Loucy (cell line): Measurements from ENCODE around the gene CIB2.

Experiments
- EZH2phosphoT487 ChIP-seq: fragments of 200-600 bp; IDR thresholded peaks from 2 replicates; pipeline ENCODE4 v1.6.1; 2018; ENCODE audit warnings: antibody characterized with exemption, mild to moderate bottlenecking, moderate library complexity, borderline replicate concordance
- TF ChIP-seq, protein P1 (sequence below): fragments of 200-600 bp; sonication (generic); conservative IDR thresholded peaks from 2 replicates; pipeline ENCODE4 v1.5.1; 2014; ENCODE audit warnings: mild to moderate bottlenecking, antibody characterized with exemption, low read length

DNA sequence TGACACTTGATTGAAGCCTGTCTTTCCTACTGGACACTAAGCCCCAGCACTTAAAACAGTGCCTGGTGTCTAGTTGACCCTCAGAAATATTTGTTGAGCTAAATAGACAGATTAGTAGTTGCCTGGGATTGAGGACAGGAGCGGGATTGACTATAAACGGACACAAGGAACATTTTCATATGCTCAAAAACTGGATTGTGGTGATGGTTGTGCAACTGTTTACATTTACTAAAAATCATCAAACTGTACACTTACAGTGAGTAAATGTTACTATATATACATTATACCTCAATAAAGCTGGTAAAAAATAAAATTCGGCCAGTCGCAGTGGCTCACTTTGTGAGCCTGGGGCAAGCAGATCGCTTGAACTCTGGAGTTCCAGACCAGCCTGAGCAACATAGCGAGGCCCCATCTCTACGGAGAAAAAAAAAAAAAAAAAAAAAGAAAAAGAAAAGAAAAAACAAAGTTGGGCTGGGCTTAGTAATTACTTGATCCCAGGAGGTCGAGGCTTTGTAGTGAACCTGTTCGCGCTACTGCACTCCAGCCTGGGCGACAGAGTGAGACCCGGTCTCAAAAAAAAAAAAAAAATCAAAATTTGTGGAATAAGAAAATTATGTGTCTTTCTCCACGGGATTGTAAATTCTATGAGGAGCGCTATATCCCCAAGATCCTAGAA is 17.3 kb upstream of the CIB2 start:
- TF ChIP-seq, protein P1, sequence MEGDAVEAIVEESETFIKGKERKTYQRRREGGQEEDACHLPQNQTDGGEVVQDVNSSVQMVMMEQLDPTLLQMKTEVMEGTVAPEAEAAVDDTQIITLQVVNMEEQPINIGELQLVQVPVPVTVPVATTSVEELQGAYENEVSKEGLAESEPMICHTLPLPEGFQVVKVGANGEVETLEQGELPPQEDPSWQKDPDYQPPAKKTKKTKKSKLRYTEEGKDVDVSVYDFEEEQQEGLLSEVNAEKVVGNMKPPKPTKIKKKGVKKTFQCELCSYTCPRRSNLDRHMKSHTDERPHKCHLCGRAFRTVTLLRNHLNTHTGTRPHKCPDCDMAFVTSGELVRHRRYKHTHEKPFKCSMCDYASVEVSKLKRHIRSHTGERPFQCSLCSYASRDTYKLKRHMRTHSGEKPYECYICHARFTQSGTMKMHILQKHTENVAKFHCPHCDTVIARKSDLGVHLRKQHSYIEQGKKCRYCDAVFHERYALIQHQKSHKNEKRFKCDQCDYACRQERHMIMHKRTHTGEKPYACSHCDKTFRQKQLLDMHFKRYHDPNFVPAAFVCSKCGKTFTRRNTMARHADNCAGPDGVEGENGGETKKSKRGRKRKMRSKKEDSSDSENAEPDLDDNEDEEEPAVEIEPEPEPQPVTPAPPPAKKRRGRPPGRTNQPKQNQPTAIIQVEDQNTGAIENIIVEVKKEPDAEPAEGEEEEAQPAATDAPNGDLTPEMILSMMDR: no peak
- TF ChIP-seq EZH2phosphoT487: no peak
